Loucy (cell line): ENCODE measurements around the gene ARID1B.

Experiments used
- H2AFZ ChIP-seq: fragments of 200-600 bp; sonication (generic); 2 replicates; pipeline ENCODE4 v1.6.0; 2016; ENCODE audit warnings: antibody characterized with exemption, mild to moderate bottlenecking, low read length, moderate library complexity
- H3F3A ChIP-seq: fragments of 200-600 bp; 2 replicates; pipeline ENCODE4 v1.6.0; 2016; ENCODE audit warnings: antibody characterized with exemption, low read depth, mild to moderate bottlenecking
- H3K27me3 ChIP-seq: fragments of 200-600 bp; sonication (generic); 2 replicates; pipeline ENCODE4 v1.6.1; 2014; ENCODE audit warnings: low read length, mild to moderate bottlenecking; ENCODE audit not compliant: insufficient read depth, poor library complexity, severe bottlenecking
- H3K36me3 ChIP-seq: fragments of 200-600 bp; sonication (generic); 2 replicates; pipeline ENCODE4 v1.6.1; 2016; ENCODE audit warnings: low read length; ENCODE audit not compliant: insufficient read depth
- H3K4me1 ChIP-seq: fragments of 200-600 bp; sonication (generic); 2 replicates; pipeline ENCODE4 v1.5.1; 2014; ENCODE audit warnings: low read length, mild to moderate bottlenecking; ENCODE audit not compliant: insufficient read depth, poor library complexity, severe bottlenecking
- H3K4me2 ChIP-seq: fragments of 200-600 bp; sonication (generic); 2 replicates; pipeline ENCODE4 v1.6.0; 2014; ENCODE audit warnings: antibody characterized with exemption, low read length, low read depth, mild to moderate bottlenecking; ENCODE audit not compliant: poor library complexity, severe bottlenecking
- H3K4me3 ChIP-seq: fragments of 200-600 bp; sonication (generic); 2 replicates; pipeline ENCODE4 v1.5.1; 2014; ENCODE audit warnings: low read length, mild to moderate bottlenecking, mixed read lengths; ENCODE audit not compliant: poor library complexity, severe bottlenecking
- H3K79me2 ChIP-seq: fragments of 200-600 bp; sonication (generic); 2 replicates; pipeline ENCODE4 v1.6.1; 2014; ENCODE audit warnings: low read length; ENCODE audit not compliant: insufficient read depth
- H3K9ac ChIP-seq: fragments of 200-600 bp; sonication (generic); 2 replicates; pipeline ENCODE4 v1.6.0; 2014; ENCODE audit warnings: mild to moderate bottlenecking, low read depth, low read length, moderate library complexity; ENCODE audit not compliant: poor library complexity, severe bottlenecking
- H3K9me2 ChIP-seq: fragments of 200-600 bp; sonication (generic); replicated peaks from 2 replicates; pipeline ENCODE4 v1.6.1; 2016; ENCODE audit warnings: low read depth, low read length, mixed read lengths
- H3K9me3 ChIP-seq: fragments of 200-600 bp; sonication (generic); 2 replicates; pipeline ENCODE4 v1.6.1; 2014; ENCODE audit warnings: mild to moderate bottlenecking, antibody characterized with exemption, low read length, low read depth; ENCODE audit not compliant: insufficient read depth
- H4K20me1 ChIP-seq: fragments of 200-600 bp; sonication (generic); 2 replicates; pipeline ENCODE4 v1.6.0; 2014; ENCODE audit warnings: antibody characterized with exemption, low read length, mild to moderate bottlenecking; ENCODE audit not compliant: insufficient read depth, poor library complexity, severe bottlenecking
- EZH2phosphoT487 ChIP-seq: fragments of 200-600 bp; IDR thresholded peaks from 2 replicates; pipeline ENCODE4 v1.6.1; 2018; ENCODE audit warnings: antibody characterized with exemption, mild to moderate bottlenecking, moderate library complexity, borderline replicate concordance
- TF ChIP-seq, protein P1 (sequence below): fragments of 200-600 bp; sonication (generic); conservative IDR thresholded peaks from 2 replicates; pipeline ENCODE4 v1.5.1; 2014; ENCODE audit warnings: mild to moderate bottlenecking, antibody characterized with exemption, low read length

ARID1B gene

DNA sequence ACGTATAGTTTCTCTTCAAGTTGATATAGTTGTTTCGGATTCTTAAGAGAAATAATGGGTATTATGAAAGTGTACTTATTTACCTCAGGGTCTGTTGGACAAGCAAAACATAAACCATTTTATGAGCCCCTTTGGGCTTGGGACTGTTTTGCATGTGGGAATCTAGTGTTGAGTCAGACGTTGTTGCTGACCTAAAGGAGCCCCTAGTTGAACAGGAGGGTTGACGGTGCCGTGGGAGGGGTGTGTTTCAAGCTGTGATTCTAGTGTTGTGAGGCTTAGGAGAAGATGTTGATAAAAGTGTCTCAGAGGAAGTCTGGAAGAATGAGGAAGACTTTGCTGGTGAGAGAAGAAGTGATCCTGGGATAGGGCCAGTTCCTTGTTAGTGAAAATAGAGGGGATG lies 140.0 kb downstream of the ARID1B start:
- Histone ChIP-seq H3K36me3 (peaks cover 7% of the 10 kb centered on the region; the same call in 1 of the 2 replicates), H3K4me1 (peaks cover 7% of the 10 kb centered on the region), H3F3A (no peaks in the 10 kb centered on the region), H3K4me2 (no peak overlapping the region), H3K9ac (no peak overlapping the region), H3K4me3 (no peak overlapping the region), H3K79me2 (peaks cover 95% of the 10 kb centered on the region), H4K20me1 (peaks cover 68% of the 10 kb centered on the region), H3K9me2 (no peaks in the 10 kb centered on the region), H3K27me3 (no peaks in the 10 kb centered on the region), H3K9me3 (no peaks in the 10 kb centered on the region), H2AFZ (no peak overlapping the region)
- TF ChIP-seq, protein P1, sequence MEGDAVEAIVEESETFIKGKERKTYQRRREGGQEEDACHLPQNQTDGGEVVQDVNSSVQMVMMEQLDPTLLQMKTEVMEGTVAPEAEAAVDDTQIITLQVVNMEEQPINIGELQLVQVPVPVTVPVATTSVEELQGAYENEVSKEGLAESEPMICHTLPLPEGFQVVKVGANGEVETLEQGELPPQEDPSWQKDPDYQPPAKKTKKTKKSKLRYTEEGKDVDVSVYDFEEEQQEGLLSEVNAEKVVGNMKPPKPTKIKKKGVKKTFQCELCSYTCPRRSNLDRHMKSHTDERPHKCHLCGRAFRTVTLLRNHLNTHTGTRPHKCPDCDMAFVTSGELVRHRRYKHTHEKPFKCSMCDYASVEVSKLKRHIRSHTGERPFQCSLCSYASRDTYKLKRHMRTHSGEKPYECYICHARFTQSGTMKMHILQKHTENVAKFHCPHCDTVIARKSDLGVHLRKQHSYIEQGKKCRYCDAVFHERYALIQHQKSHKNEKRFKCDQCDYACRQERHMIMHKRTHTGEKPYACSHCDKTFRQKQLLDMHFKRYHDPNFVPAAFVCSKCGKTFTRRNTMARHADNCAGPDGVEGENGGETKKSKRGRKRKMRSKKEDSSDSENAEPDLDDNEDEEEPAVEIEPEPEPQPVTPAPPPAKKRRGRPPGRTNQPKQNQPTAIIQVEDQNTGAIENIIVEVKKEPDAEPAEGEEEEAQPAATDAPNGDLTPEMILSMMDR = no peak
- TF ChIP-seq EZH2phosphoT487 = no peak

DNA sequence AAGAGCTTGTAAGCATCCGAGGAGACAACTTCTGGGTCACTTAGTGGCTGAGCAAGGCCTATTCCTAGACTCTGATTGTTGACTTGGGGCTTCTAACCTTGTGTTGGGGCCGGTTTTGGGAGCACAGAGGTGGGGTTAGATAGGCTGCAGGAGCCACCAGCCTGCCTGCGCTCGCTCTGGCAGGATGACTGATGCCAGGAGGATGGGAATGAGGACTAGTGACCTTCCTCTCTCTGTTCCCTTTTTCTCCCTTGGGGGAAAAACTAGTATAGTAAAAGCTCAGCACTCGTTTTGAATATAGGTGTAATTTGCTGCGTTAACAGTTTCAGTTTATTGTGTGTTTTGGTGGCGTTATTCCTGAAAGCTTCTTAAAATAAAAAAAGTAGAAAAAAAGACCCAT lies 141.5 kb downstream of the ARID1B start:
- no peaks in the 10 kb centered on the region for H3K9me2 ChIP-seq
- peaks cover 96% of the 10 kb centered on the region for H3K79me2 ChIP-seq
- no peaks in the 10 kb centered on the region for H3K27me3 ChIP-seq
- no peak overlapping the region for H2AFZ ChIP-seq
- no peaks in the 10 kb centered on the region for H3F3A ChIP-seq
- no peak for TF ChIP-seq EZH2phosphoT487
- TF ChIP-seq, protein P1 = no peak
- H3K4me2 ChIP-seq = no peak overlapping the region
- peaks cover 4% of the 10 kb centered on the region; the same call in 1 of the 2 replicates for H3K36me3 ChIP-seq
- H3K9ac ChIP-seq = no peak overlapping the region
- no peaks in the 10 kb centered on the region for H3K9me3 ChIP-seq
- peaks cover 66% of the 10 kb centered on the region for H4K20me1 ChIP-seq
- H3K4me3 ChIP-seq = no peak overlapping the region
- no peaks in the 10 kb centered on the region for H3K4me1 ChIP-seq

DNA sequence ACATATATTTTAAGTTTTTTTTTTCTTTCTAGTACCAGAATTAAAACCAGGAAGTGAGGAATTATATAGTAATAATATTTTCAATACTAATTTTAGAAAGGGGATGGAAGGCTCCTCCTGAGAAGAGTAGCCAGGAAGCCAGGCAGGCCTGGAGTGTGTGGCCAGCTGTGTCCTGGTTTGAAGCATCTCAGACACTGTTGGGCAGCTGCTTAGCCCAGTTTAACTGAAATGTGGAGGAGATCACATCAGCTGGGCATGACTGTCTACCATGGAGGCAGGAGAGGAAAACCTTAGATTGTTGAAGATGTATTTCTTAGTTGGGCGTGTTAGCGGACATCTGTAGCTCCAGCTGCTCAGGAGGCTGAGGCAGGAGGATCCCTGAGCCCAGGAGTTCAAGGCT lies 142.2 kb downstream of the ARID1B start:
- Histone ChIP-seq H3K4me2 (no peak overlapping the region), H3K9me2 (no peaks in the 10 kb centered on the region), H3K27me3 (no peaks in the 10 kb centered on the region), H3F3A (no peaks in the 10 kb centered on the region), H3K79me2 (peaks cover 96% of the 10 kb centered on the region), H3K4me3 (no peak overlapping the region), H3K4me1 (no peaks in the 10 kb centered on the region), H3K9ac (no peak overlapping the region), H2AFZ (no peak overlapping the region), H3K36me3 (peaks cover 4% of the 10 kb centered on the region; the same call in 1 of the 2 replicates), H4K20me1 (peaks cover 70% of the 10 kb centered on the region), H3K9me3 (no peaks in the 10 kb centered on the region)
- TF ChIP-seq, protein P1 = no peak
- TF ChIP-seq EZH2phosphoT487 = no peak
